Naive thymus-derived CD4-positive, alpha-beta T cell (primary cell): ENCODE results near the gene FBXL20. TPM values are rescaled to one million over a fixed set of nuclear protein-coding genes. Genes with fewer than 3 reads are reported as not detected.
A peak's percentile ranks its signal among the peaks of the same experiment; 100 is the strongest.

Source experiments
- ATAC-seq: fragments of 150-1000 bp; cut with Tn5 transposase; 2 replicates; pipeline ENCODE4 v1.10.0; 2021; ENCODE audit warnings: mild to moderate bottlenecking, moderate library complexity
- CTCF ChIA-PET: fragments of 350-600 bp; sonication (Branson Sonifier 250); formaldehyde crosslinking; loops from one replicate; lab custom pipeline; 2021; ENCODE audit warnings: antibody characterized with exemption; lab: Charles Lee
- POLR2A ChIA-PET: fragments of 350-600 bp; sonication (Branson Sonifier 250); formaldehyde crosslinking; loops from one replicate; lab custom pipeline; 2021; ENCODE audit warnings: antibody characterized with exemption, inconsistent platforms; lab: Charles Lee
- DNase-seq, 9 donors: peaks; one replicate each; pipeline versions ENCODE4 v3.0.0 to v3.0.0-alpha.2; 2020 to 2022; ENCODE audit warnings: mixed read lengths in 1 of 9
- H3K27ac ChIP-seq: one replicate; pipeline ENCODE4 v1.7.0; 2013; ENCODE audit warnings: mild to moderate bottlenecking, low read depth, low read length, moderate library complexity
- H3K27me3 ChIP-seq, 2 donors: one replicate each; pipeline ENCODE4 v1.7.0; 2013; ENCODE audit warnings: low read length in 2 of 2, mild to moderate bottlenecking in 2 of 2, moderate library complexity in 2 of 2; ENCODE audit not compliant: control insufficient read depth in 2 of 2, insufficient read depth in 2 of 2
- H3K36me3 ChIP-seq, 3 experiments: 1 replicate in 2 of 3; 2 replicates in 1 of 3; pipeline ENCODE4 v1.7.0; 2013; ENCODE audit warnings: low read length in 3 of 3, mild to moderate bottlenecking in 3 of 3, moderate library complexity in 1 of 3; ENCODE audit not compliant: insufficient read depth in 3 of 3, control insufficient read depth in 2 of 3
- H3K4me1 ChIP-seq, 2 donors: one replicate each; pipeline ENCODE4 v1.7.0; 2013; ENCODE audit warnings: low read length in 2 of 2, mild to moderate bottlenecking in 2 of 2, moderate library complexity in 1 of 2; ENCODE audit not compliant: control insufficient read depth in 2 of 2, insufficient read depth in 2 of 2
- H3K4me3 ChIP-seq: 2 replicates; pipeline ENCODE4 v1.7.0; 2013; ENCODE audit warnings: mild to moderate bottlenecking, low read length
- H3K9me3 ChIP-seq, 3 experiments: 1 replicate in 2 of 3; 2 replicates in 1 of 3; pipeline ENCODE4 v1.7.0; 2013; ENCODE audit warnings: low read length in 3 of 3; ENCODE audit not compliant: control insufficient read depth in 2 of 3
- H3K27ac Mint-ChIP-seq, 9 donors: one replicate each; pipeline ENCODE4 v1.8.0; 2020 to 2022; ENCODE audit warnings: mixed read lengths in 9 of 9, mild to moderate bottlenecking in 8 of 9, moderate library complexity in 5 of 9, inconsistent platforms in 2 of 9
- H3K27me3 Mint-ChIP-seq, 5 donors: one replicate each; pipeline ENCODE4 v1.8.0; 2021 to 2022; ENCODE audit warnings: mixed read lengths in 5 of 5, mild to moderate bottlenecking in 1 of 5
- H3K36me3 Mint-ChIP-seq, 5 donors: one replicate each; pipeline ENCODE4 v1.8.0; 2020 to 2022; ENCODE audit warnings: mixed read lengths in 5 of 5, mild to moderate bottlenecking in 3 of 5, inconsistent platforms in 1 of 5
- H3K4me1 Mint-ChIP-seq, 7 donors: one replicate each; pipeline ENCODE4 v1.8.0; 2020 to 2022; ENCODE audit warnings: mixed read lengths in 7 of 7, mild to moderate bottlenecking in 3 of 7, inconsistent platforms in 1 of 7
- H3K4me3 Mint-ChIP-seq, 10 donors: one replicate each; pipeline ENCODE4 v1.8.0; 2020 to 2022; ENCODE audit warnings: mild to moderate bottlenecking in 10 of 10, mixed read lengths in 10 of 10, moderate library complexity in 6 of 10, inconsistent platforms in 2 of 10
- H3K9me3 Mint-ChIP-seq, 11 donors: one replicate each; pipeline ENCODE4 v1.8.0; 2020 to 2022; ENCODE audit warnings: mixed read lengths in 11 of 11, mild to moderate bottlenecking in 4 of 11, inconsistent platforms in 1 of 11, moderate library complexity in 1 of 11
- intact Hi-C, 2 donors: fragments of 100-400 bp; cut with micrococcal nuclease; formaldehyde crosslinking; loops; one replicate each; pipeline ENCODE4 v1.15.1; 2023
- polyA plus RNA-seq, 2 donors: library from polyadenylated mRNA; unstranded; fragments of 300-500 nt; fragmentation: Illumina TruSeq; gene quantifications; one replicate each; pipeline ENCODE4 v1.2.3, GENCODE V29; 2021
- total RNA-seq, 6 experiments: library from RNA in 5 of 6; stranded (reverse) in 5 of 6; gene quantifications; 1 replicate in 5 of 6; 2 replicates in 1 of 6; pipeline ENCODE4 v1.2.3 and lab custom pipeline; 2021 to 2026

Gene FBXL20
- total and polyA plus RNA-seq, 7 experiments from 2014 or later = 3.8 to 35.0 (median 21.9) TPM

GRCh38 chr17:39236450-39236927 is 164.9 kb downstream of the FBXL20 start:
- H3K36me3 ChIP-seq = no peaks in the 10 kb centered on the region
- no peak overlapping the region for H3K4me3 ChIP-seq
- peaks cover 0 to 12% (median 8%) of the 10 kb centered on the region in 5 donors for H3K27me3 Mint-ChIP-seq
- H3K36me3 Mint-ChIP-seq = no peaks in the 10 kb centered on the region
- DNase-seq (no peak), ATAC-seq (no peak)
- POLR2A ChIA-PET = interaction anchor here (0.7 to 6.9 kb wide), 3 partner anchors 8 to 269 kb away, joined by 5 to 144 read pairs (median 6); partner anchors contain the start of gene RPL19
- H3K4me3 Mint-ChIP-seq = no peak overlapping the region
- peaks cover 0 to 2% (median 0%) of the 10 kb centered on the region in 11 donors for H3K9me3 Mint-ChIP-seq
- intact Hi-C loops = loop anchor here (5.0 to 10.0 kb wide), 3 partner anchors 72 to 482 kb away; partner anchors contain the start of genes ARL5C (in 1 of the 2), PLXDC1 (in 1 of the 2) and PSMB3 (in 1 of the 2)
- CTCF ChIA-PET = interaction anchor here (0.6 to 14.0 kb wide), 10 partner anchors 8 to 253 kb away, joined by 3 to 285 read pairs (median 4); partner anchors contain the start of gene RPL19
- peaks cover 17 to 45% (median 40%) of the 10 kb centered on the region in 7 donors for H3K4me1 Mint-ChIP-seq
- no peaks in the 10 kb centered on the region for H3K9me3 ChIP-seq
- peak overlapping the region in 8 of 9 donors; percentile 19 to 89 (median 72) for H3K27ac Mint-ChIP-seq
- H3K27ac ChIP-seq = peak overlapping the region; percentile 43
- no peaks in the 10 kb centered on the region for H3K27me3 ChIP-seq
- peaks cover 33 to 42% of the 10 kb centered on the region in 2 donors for H3K4me1 ChIP-seq

GRCh38 chr17:39235555-39236449 is 165.6 kb downstream of the FBXL20 start:
- H3K27me3 ChIP-seq = no peaks in the 10 kb centered on the region
- no peaks in the 10 kb centered on the region for H3K36me3 ChIP-seq
- peaks cover 33 to 43% of the 10 kb centered on the region in 2 donors for H3K4me1 ChIP-seq
- ATAC-seq (peak; percentile 57), DNase-seq (peak in 7 of 9 donors; percentile 35 to 62 (median 51))
- intact Hi-C loops = loop anchor here (1.0 to 10.0 kb wide), 4 partner anchors 8 to 481 kb away; partner anchors contain the start of genes ARL5C (in 1 of the 2), PLXDC1 (in 1 of the 2) and PSMB3 (in 1 of the 2)
- Mint-ChIP-seq H3K4me3 (peak overlapping the region in 4 of 10 donors; percentile 0 to 51 (median 8)), H3K4me1 (peaks cover 20 to 45% (median 40%) of the 10 kb centered on the region in 7 donors), H3K36me3 (no peaks in the 10 kb centered on the region), H3K27ac (peak overlapping the region in 8 of 9 donors; percentile 21 to 89 (median 76)), H3K9me3 (peaks cover 0 to 2% (median 0%) of the 10 kb centered on the region in 11 donors), H3K27me3 (peaks cover 0 to 13% (median 9%) of the 10 kb centered on the region in 5 donors)
- ChIA-PET POLR2A (interaction anchor here (0.7 to 6.9 kb wide), 3 partner anchors 8 to 268 kb away, joined by 5 to 144 read pairs (median 6); partner anchors contain the start of gene RPL19), CTCF (interaction anchor here (0.6 to 14.0 kb wide), 10 partner anchors 9 to 375 kb away, joined by 3 to 285 read pairs (median 3); partner anchors contain the start of gene RPL19)
- H3K27ac ChIP-seq = no peak overlapping the region
- H3K4me3 ChIP-seq = no peak overlapping the region
- H3K9me3 ChIP-seq = no peaks in the 10 kb centered on the region

GRCh38 chr17:39231591-39232551 is 169.6 kb downstream of the FBXL20 start:
- intact Hi-C loops = loop anchor here (1.0 to 10.0 kb wide), 4 partner anchors 25 to 477 kb away; partner anchors contain the start of genes ARL5C (in 1 of the 2) and PSMB3 (in 1 of the 2)
- Histone ChIP-seq H3K9me3 (no peaks in the 10 kb centered on the region), H3K4me1 (peaks cover 11 to 21% of the 10 kb centered on the region in 2 donors), H3K27me3 (no peaks in the 10 kb centered on the region), H3K4me3 (peak overlapping the region; percentile 19), H3K36me3 (no peaks in the 10 kb centered on the region), H3K27ac (no peak overlapping the region)
- no peaks in the 10 kb centered on the region for H3K36me3 Mint-ChIP-seq
- H3K27me3 Mint-ChIP-seq = peaks cover 20 to 35% (median 30%) of the 10 kb centered on the region in 5 donors
- DNase-seq (peak in 8 of 9 donors; percentile 46 to 64 (median 59)), ATAC-seq (peak; percentile 91)
- H3K4me1 Mint-ChIP-seq = peaks cover 14 to 21% (median 15%) of the 10 kb centered on the region in 7 donors
- ChIA-PET POLR2A (interaction anchor here (0.6 to 2.5 kb wide), 4 partner anchors 12 to 25 kb away, joined by 3 to 10 read pairs (median 5); no protein-coding TSS in a partner anchor), CTCF (interaction anchor here (0.5 to 4.3 kb wide), 12 partner anchors 9 to 249 kb away, joined by 3 to 49 read pairs (median 4); partner anchors contain the start of gene RPL19)
- H3K9me3 Mint-ChIP-seq = peaks cover 0 to 2% (median 0%) of the 10 kb centered on the region in 11 donors
- H3K27ac Mint-ChIP-seq = peak overlapping the region in 7 of 9 donors; percentile 40 to 86 (median 61)
- peak overlapping the region in 9 of 10 donors; percentile 24 to 75 (median 54) for H3K4me3 Mint-ChIP-seq

GRCh38 chr17:39231091-39231561 is 170.3 kb downstream of the FBXL20 start:
- CTCF ChIA-PET = interaction anchor here (0.6 to 4.3 kb wide), 8 partner anchors 20 to 1923 kb away, joined by 3 to 49 read pairs (median 4); partner anchors contain the start of gene RPL19

GRCh38 chr17:39230361-39230760 is 171.1 kb downstream of the FBXL20 start:
- H3K36me3 ChIP-seq = no peaks in the 10 kb centered on the region
- H3K4me3 Mint-ChIP-seq = no peak overlapping the region
- ChIA-PET CTCF (interaction anchor here (0.6 to 4.3 kb wide), 5 partner anchors 8 to 110 kb away, joined by 3 to 49 read pairs (median 5); partner anchors contain the start of gene RPL19), POLR2A (interaction anchor here (2.5 kb wide), 1 partner anchor 24 kb away, joined by 10 read pairs; no protein-coding TSS in a partner anchor)
- no peak overlapping the region for H3K4me3 ChIP-seq
- no peaks in the 10 kb centered on the region for H3K9me3 ChIP-seq
- intact Hi-C loops = loop anchor here (10.0 kb wide), 2 partner anchors 66 to 476 kb away; partner anchors contain the start of genes ARL5C (in 1 of the 2) and PSMB3 (in 1 of the 2)
- DNase-seq (no peak), ATAC-seq (no peak)
- H3K4me1 ChIP-seq = peaks cover 13 to 16% of the 10 kb centered on the region in 2 donors
- peaks cover 27 to 43% (median 40%) of the 10 kb centered on the region in 5 donors for H3K27me3 Mint-ChIP-seq
- H3K27ac ChIP-seq = no peak overlapping the region
- H3K9me3 Mint-ChIP-seq = no peaks in the 10 kb centered on the region
- H3K27me3 ChIP-seq = peaks cover 0 to 8% of the 10 kb centered on the region in 2 donors
- H3K27ac Mint-ChIP-seq = no peak overlapping the region
- peaks cover 14 to 19% (median 15%) of the 10 kb centered on the region in 7 donors for H3K4me1 Mint-ChIP-seq
- no peaks in the 10 kb centered on the region for H3K36me3 Mint-ChIP-seq

More at GRCh38 chr17:39231091-39231561, 170.3 kb downstream of the FBXL20 start:
- H3K36me3 ChIP-seq = no peaks in the 10 kb centered on the region
- Mint-ChIP-seq H3K9me3 (peaks cover 0 to 2% (median 0%) of the 10 kb centered on the region in 11 donors), H3K4me3 (peak overlapping the region in 1 of 10 donors; percentile 73), H3K4me1 (peaks cover 15 to 22% (median 18%) of the 10 kb centered on the region in 7 donors), H3K27me3 (peaks cover 23 to 39% (median 36%) of the 10 kb centered on the region in 5 donors), H3K36me3 (no peaks in the 10 kb centered on the region), H3K27ac (no peak overlapping the region)
- H3K9me3 ChIP-seq = no peaks in the 10 kb centered on the region
- no peak overlapping the region for H3K4me3 ChIP-seq
- no peak overlapping the region for H3K27ac ChIP-seq
- no peak for ATAC-seq
- peaks cover 14 to 20% of the 10 kb centered on the region in 2 donors for H3K4me1 ChIP-seq
- intact Hi-C loops = loop anchor here (10.0 kb wide), 2 partner anchors 66 to 476 kb away; partner anchors contain the start of genes ARL5C (in 1 of the 2) and PSMB3 (in 1 of the 2)
- no peak for DNase-seq
- POLR2A ChIA-PET = interaction anchor here (0.6 to 2.5 kb wide), 4 partner anchors 12 to 25 kb away, joined by 3 to 10 read pairs (median 5); no protein-coding TSS in a partner anchor
- H3K27me3 ChIP-seq = peaks cover 0 to 6% of the 10 kb centered on the region in 2 donors
